OCI-LY7 (cell line): Measurements from ENCODE around the gene CYB5A.

Experiments used
- EZH2phosphoT487 ChIP-seq: fragments of 200-600 bp; sonication (generic); IDR thresholded peaks from 2 replicates; pipeline ENCODE4 v1.6.1; 2018; ENCODE audit warnings: low read depth, borderline replicate concordance, mild to moderate bottlenecking, mixed run types, antibody characterized with exemption, low read length, moderate library complexity, mixed read lengths
- TF ChIP-seq, protein P1 (sequence below): fragments of 200-600 bp; sonication (generic); conservative IDR thresholded peaks from 2 replicates; pipeline ENCODE4 v1.5.1; 2014; ENCODE audit warnings: mild to moderate bottlenecking, antibody characterized with exemption, low read length, moderate library complexity, mixed read lengths

DNA sequence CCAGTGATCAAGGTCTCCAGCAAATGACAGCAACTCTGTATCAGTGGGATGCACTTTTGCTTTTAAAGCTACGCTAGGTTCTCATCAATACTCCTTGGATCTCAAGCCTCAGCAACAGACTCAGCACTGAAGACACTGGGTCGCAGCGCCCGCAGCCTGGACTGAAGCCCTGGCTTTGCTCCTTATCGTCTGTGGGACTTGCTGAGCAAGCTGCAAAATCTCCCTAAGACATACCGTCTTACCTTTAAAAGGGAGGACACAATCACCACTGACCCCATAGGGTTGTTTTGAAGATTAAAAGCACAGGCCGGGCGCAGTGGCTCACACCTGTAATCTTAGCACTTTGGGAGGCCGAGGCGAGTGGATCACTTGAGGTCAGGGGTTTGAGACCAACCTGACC is 8.1 kb downstream of the CYB5A start:
- TF ChIP-seq, protein P1, sequence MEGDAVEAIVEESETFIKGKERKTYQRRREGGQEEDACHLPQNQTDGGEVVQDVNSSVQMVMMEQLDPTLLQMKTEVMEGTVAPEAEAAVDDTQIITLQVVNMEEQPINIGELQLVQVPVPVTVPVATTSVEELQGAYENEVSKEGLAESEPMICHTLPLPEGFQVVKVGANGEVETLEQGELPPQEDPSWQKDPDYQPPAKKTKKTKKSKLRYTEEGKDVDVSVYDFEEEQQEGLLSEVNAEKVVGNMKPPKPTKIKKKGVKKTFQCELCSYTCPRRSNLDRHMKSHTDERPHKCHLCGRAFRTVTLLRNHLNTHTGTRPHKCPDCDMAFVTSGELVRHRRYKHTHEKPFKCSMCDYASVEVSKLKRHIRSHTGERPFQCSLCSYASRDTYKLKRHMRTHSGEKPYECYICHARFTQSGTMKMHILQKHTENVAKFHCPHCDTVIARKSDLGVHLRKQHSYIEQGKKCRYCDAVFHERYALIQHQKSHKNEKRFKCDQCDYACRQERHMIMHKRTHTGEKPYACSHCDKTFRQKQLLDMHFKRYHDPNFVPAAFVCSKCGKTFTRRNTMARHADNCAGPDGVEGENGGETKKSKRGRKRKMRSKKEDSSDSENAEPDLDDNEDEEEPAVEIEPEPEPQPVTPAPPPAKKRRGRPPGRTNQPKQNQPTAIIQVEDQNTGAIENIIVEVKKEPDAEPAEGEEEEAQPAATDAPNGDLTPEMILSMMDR, result no peak
- TF ChIP-seq EZH2phosphoT487, result no peak
